OCI-LY7 (cell line): ENCODE results near the gene FBXL17.

Experiments
- EZH2phosphoT487 ChIP-seq: fragments of 200-600 bp; sonication (generic); IDR thresholded peaks from 2 replicates; pipeline ENCODE4 v1.6.1; 2018; ENCODE audit warnings: low read depth, borderline replicate concordance, mild to moderate bottlenecking, mixed run types, antibody characterized with exemption, low read length, moderate library complexity, mixed read lengths
- TF ChIP-seq, protein P1 (sequence below): fragments of 200-600 bp; sonication (generic); conservative IDR thresholded peaks from 2 replicates; pipeline ENCODE4 v1.5.1; 2014; ENCODE audit warnings: mild to moderate bottlenecking, antibody characterized with exemption, low read length, moderate library complexity, mixed read lengths

DNA sequence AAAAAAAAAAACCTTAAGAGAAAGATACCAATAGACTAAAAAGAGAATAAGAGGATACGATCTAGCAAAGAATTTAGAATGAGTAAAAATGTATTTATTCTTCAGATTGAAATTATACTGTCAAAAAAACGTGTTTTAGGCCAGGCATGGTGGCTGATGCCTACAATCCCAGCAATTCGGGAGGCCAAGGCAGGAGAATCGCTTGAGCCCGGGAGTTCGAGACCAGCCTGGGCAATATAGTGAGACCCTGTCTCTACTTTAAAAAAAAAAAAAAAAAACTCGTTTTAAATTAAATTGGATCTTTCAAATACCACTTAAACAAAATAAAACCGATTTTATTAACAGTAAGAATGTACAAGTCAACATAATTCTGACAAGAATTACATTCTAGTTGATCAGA, 41.8 kb downstream of the FBXL17 start:
- TF ChIP-seq, protein P1, sequence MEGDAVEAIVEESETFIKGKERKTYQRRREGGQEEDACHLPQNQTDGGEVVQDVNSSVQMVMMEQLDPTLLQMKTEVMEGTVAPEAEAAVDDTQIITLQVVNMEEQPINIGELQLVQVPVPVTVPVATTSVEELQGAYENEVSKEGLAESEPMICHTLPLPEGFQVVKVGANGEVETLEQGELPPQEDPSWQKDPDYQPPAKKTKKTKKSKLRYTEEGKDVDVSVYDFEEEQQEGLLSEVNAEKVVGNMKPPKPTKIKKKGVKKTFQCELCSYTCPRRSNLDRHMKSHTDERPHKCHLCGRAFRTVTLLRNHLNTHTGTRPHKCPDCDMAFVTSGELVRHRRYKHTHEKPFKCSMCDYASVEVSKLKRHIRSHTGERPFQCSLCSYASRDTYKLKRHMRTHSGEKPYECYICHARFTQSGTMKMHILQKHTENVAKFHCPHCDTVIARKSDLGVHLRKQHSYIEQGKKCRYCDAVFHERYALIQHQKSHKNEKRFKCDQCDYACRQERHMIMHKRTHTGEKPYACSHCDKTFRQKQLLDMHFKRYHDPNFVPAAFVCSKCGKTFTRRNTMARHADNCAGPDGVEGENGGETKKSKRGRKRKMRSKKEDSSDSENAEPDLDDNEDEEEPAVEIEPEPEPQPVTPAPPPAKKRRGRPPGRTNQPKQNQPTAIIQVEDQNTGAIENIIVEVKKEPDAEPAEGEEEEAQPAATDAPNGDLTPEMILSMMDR = no peak
- TF ChIP-seq EZH2phosphoT487 = no peak
